HepG2 (cell line): ENCODE results near the gene TRIP4. TPM values are rescaled to one million over a fixed set of nuclear protein-coding genes. Genes with fewer than 3 reads are reported as not detected.
A peak's percentile ranks its signal among the peaks of the same experiment; 100 is the strongest.

Experiments
- ATAC-seq: fragments of 200-7000 bp; cut with Tn5 transposase; 3 replicates; pipeline ENCODE4 v1.9.1; 2020; ENCODE audit warnings: mild to moderate bottlenecking, moderate library complexity
- BruUV-seq: library from RNA; stranded (reverse); fragments of 400-500 nt; replicated peaks from 2 replicates; lab custom pipeline; 2021; lab: Mats Ljungman, UMichigan
- CTCF ChIA-PET: fragments of 300-600 bp; formaldehyde crosslinking; extraction: SDS; loops from one replicate; lab custom pipeline; 2021; ENCODE audit warnings: low total read pairs, inconsistent platforms, low intra/inter-chr PET ratio; lab: Yijun Ruan, JAX
- POLR2A ChIA-PET: fragments of 350-600 bp; sonication (Branson Sonifier 250); formaldehyde crosslinking; loops from one replicate; lab custom pipeline; 2020; ENCODE audit warnings: antibody characterized with exemption, inconsistent platforms; lab: Yijun Ruan, JAX
- DNase-seq: peaks from one replicate; pipeline ENCODE4 v3.0.0-alpha.2; 2015; ENCODE audit warnings: low spot score
- FAIRE-seq: peaks from 3 replicates; lab custom pipeline; 2011; peaks lifted over from hg19 to GRCh38; lab: Jason Lieb, UNC
- H2AFZ ChIP-seq: one replicate; pipeline ENCODE4 v1.6.1; 2011; ENCODE audit warnings: low read length, inconsistent platforms
- H3K27ac ChIP-seq: fragments of 300-600 bp; 3 replicates; pipeline ENCODE4 v1.8.0; 2011; ENCODE audit warnings: mixed run types, mild to moderate bottlenecking, mixed read lengths, low read length, inconsistent platforms; ENCODE audit not compliant: insufficient read depth; ENCODE audit errors: extremely low read length
- H3K27me3 ChIP-seq, 2 experiments: fragments of 200-600 bp in 1 of 2; 2 replicates in 1 of 2; 3 replicates in 1 of 2; pipeline versions ENCODE4 v1.6.0 to v1.8.0; 2011; ENCODE audit warnings: low read length in 2 of 2, mild to moderate bottlenecking in 2 of 2, moderate library complexity in 2 of 2, inconsistent platforms in 1 of 2; ENCODE audit not compliant: insufficient read depth in 2 of 2, control insufficient read depth in 1 of 2
- H3K36me3 ChIP-seq, 2 experiments: fragments of 200-600 bp in 1 of 2; replicated peaks in 1 of 2; 2 replicates in 1 of 2; 3 replicates in 1 of 2; pipeline versions ENCODE4 v1.5.1 to v1.8.0; 2011; ENCODE audit warnings: low read length in 2 of 2, inconsistent platforms in 1 of 2; ENCODE audit not compliant: insufficient read depth in 2 of 2, control insufficient read depth in 1 of 2
- H3K4me1 ChIP-seq: 2 replicates; pipeline ENCODE4 v1.5.1; 2012; ENCODE audit warnings: low read length, inconsistent platforms; ENCODE audit not compliant: insufficient read depth
- H3K4me2 ChIP-seq: 2 replicates; pipeline ENCODE4 v1.6.0; 2011; ENCODE audit warnings: low read depth, low read length, inconsistent platforms
- H3K4me3 ChIP-seq, 3 experiments: fragments of 200-600 bp in 1 of 3; sonication (generic), shearing (Covaris generic) in 1 of 3; replicated peaks in 1 of 3; 2 replicates each; pipeline ENCODE4 v1.5.1; 2011 to 2016; ENCODE audit warnings: low read length in 3 of 3, inconsistent platforms in 2 of 3, low read depth in 2 of 3, mild to moderate bottlenecking in 2 of 3, control low read depth in 1 of 3, mixed read lengths in 1 of 3; ENCODE audit not compliant: insufficient read depth in 1 of 3
- H3K79me2 ChIP-seq: one replicate; pipeline ENCODE4 v1.6.1; 2011; ENCODE audit warnings: low read length, inconsistent platforms; ENCODE audit not compliant: insufficient read depth
- H3K9ac ChIP-seq: 2 replicates; pipeline ENCODE4 v1.6.0; 2011; ENCODE audit warnings: mild to moderate bottlenecking, low read depth, low read length, inconsistent platforms; ENCODE audit not compliant: insufficient read depth
- H3K9me3 ChIP-seq: 2 replicates; pipeline ENCODE4 v1.5.1; 2012; ENCODE audit warnings: mild to moderate bottlenecking, low read length
- H4K20me1 ChIP-seq: 2 replicates; pipeline ENCODE4 v1.6.0; 2011; ENCODE audit warnings: inconsistent platforms, mild to moderate bottlenecking, low read length, moderate library complexity; ENCODE audit not compliant: insufficient read depth
- TBX3 ChIP-seq: fragments of 450-650 bp; IDR thresholded peaks from 2 replicates; pipeline ENCODE4 v1.6.1; 2017; ENCODE audit warnings: antibody characterized with exemption, mild to moderate bottlenecking, inconsistent platforms, borderline replicate concordance
- ZNF770 ChIP-seq: sonication (generic); formaldehyde crosslinking; IDR thresholded peaks from 2 replicates; pipeline ENCODE4 v1.5.0; 2020; ENCODE audit warnings: mild to moderate bottlenecking, missing genetic modification reagents
- WGBS: methylation state at CpG from one replicate; pipeline ENCODE4 v1.1.6; 2017; ENCODE audit warnings: low lambda C conversion rate; 5-methylcytosine and 5-hydroxymethylcytosine counted together
- in situ Hi-C: cut with HindIII; loops from 2 replicates; pipeline ENCODE4 v1.10.0; 2017; ENCODE audit warnings: low pct_unique_long_range_greater_than_20kb; ENCODE audit not compliant: extremely low pct_ligation_motif_present
- intact Hi-C: fragments of 100-400 bp; cut with micrococcal nuclease; formaldehyde crosslinking; loops from one replicate; pipeline ENCODE4 v1.10.0; 2022; ENCODE audit not compliant: unreplicated experiment
- polyA plus RNA-seq, 8 experiments: library from polyadenylated mRNA; depleted of rRNA in 3 of 8; stranded (reverse) in 7 of 8; unstranded in 1 of 8; fragments of >200 nt; fragmentation: Illumina TruSeq in 4 of 8; extraction: Trizol in 4 of 8; gene quantifications; 2 replicates each; pipeline versions ENCODE4 v1.2.1 to v1.2.3, GENCODE V29; 2011 to 2016; ENCODE audit warnings: low read depth in 4 of 8, missing spikeins in 1 of 8, mixed read lengths in 1 of 8; ENCODE audit not compliant: insufficient read depth in 1 of 8
- total RNA-seq, 5 experiments: library from RNA; depleted of rRNA; stranded (reverse); fragments of >200 nt; fragmentation: Illumina TruSeq; extraction: Trizol; gene quantifications; 2 replicates each; pipeline ENCODE4 v1.2.3, GENCODE V29; 2016; ENCODE audit warnings: low read depth in 1 of 5
- TF ChIP-seq, protein P1 (sequence below): sonication (generic); formaldehyde crosslinking; IDR thresholded peaks from 2 replicates; pipeline ENCODE4 v1.5.0; 2020; ENCODE audit warnings: mild to moderate bottlenecking, missing genetic modification reagents

Gene TRIP4
- total and polyA plus RNA-seq, 2 of the 13 experiments (the other 11 are each of a cell fraction or from before 2014, with no cell fraction given): 7.1 to 11.8 TPM

DNA sequence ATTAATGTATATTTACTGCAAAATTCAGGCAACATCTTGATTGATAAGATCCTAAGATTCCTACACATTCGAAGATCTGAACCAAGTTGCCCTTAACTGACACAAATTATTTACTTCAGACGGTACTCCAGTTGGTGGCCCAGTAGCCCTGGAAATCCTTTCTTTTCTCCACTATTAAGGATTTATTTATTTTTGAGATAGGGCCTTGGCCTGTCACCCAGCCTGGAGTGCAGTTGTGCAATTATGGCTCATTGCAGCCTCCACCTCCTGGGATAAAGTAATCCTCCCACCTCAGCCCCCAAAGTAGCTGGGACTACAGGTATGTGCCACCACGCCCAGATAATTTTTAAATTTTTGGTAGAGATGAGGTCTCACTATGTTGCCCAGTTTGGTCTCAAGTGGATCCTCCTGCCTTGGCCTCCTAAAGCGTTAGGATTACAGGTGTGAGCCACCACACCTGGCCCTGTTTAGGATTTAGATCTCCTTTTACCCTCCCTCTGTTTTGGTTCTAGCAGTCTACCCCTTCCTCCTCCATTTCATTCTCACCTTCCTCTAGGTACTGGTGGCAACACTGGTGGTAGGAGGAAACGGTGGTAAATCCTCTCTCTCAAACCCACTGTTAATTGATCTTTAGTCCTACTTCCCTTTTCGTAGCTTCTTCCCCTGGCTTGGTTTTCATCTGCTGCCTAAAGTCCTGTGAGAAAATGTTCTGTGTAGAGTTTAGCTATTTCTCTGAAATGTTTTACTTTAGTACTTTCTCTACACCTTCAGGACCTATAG is 60.1 kb downstream of the TRIP4 start:
- TF ChIP-seq, protein P1, sequence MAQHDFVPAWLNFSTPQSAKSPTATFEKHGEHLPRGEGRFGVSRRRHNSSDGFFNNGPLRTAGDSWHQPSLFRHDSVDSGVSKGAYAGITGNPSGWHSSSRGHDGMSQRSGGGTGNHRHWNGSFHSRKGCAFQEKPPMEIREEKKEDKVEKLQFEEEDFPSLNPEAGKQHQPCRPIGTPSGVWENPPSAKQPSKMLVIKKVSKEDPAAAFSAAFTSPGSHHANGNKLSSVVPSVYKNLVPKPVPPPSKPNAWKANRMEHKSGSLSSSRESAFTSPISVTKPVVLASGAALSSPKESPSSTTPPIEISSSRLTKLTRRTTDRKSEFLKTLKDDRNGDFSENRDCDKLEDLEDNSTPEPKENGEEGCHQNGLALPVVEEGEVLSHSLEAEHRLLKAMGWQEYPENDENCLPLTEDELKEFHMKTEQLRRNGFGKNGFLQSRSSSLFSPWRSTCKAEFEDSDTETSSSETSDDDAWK (CRISPR knock-in tag): no peak
- TF ChIP-seq ZNF770 (CRISPR knock-in tag) (0 out of 2 replicates have a peak, but pooled peaks have one; percentile 26), TBX3 (no peak)
- Histone ChIP-seq H4K20me1 (no peaks in the 10 kb centered on the region), H3K36me3 (peaks cover 2 to 21% of the 10 kb centered on the region in 2 experiments; a peak in 3 of 5 replicates), H3K9ac (no peak overlapping the region), H3K27me3 (no peaks in the 10 kb centered on the region), H3K4me1 (0 out of 2 replicates have a peak, but pooled peaks cover 2% of the 10 kb centered on the region), H3K4me2 (no peak overlapping the region), H3K27ac (no peak overlapping the region), H3K79me2 (no peaks in the 10 kb centered on the region), H3K4me3 (no peak overlapping the region), H3K9me3 (no peaks in the 10 kb centered on the region), H2AFZ (no peak overlapping the region)
- BruUV-seq: no TSS peak
- FAIRE-seq: no peak
- CTCF ChIA-PET: no interaction called here
- intact Hi-C loops (no loop called here), in situ Hi-C loops (no loop called here)
- no peak for ATAC-seq
- WGBS: 97% methylated on average over 6 of the region's 6 CpGs
- POLR2A ChIA-PET: no interaction called here
- no peak for DNase-seq
